CD4-positive, alpha-beta T cell treated with Interleukin-15 for 4 hours (primary cell): Measurements from ENCODE around the gene ICAM3.

Source experiments
- DNase-seq: peaks from one replicate; pipeline ENCODE4 v3.0.0-alpha.2; 2020; ENCODE audit warnings: low spot score

The ICAM3 gene

DNA sequence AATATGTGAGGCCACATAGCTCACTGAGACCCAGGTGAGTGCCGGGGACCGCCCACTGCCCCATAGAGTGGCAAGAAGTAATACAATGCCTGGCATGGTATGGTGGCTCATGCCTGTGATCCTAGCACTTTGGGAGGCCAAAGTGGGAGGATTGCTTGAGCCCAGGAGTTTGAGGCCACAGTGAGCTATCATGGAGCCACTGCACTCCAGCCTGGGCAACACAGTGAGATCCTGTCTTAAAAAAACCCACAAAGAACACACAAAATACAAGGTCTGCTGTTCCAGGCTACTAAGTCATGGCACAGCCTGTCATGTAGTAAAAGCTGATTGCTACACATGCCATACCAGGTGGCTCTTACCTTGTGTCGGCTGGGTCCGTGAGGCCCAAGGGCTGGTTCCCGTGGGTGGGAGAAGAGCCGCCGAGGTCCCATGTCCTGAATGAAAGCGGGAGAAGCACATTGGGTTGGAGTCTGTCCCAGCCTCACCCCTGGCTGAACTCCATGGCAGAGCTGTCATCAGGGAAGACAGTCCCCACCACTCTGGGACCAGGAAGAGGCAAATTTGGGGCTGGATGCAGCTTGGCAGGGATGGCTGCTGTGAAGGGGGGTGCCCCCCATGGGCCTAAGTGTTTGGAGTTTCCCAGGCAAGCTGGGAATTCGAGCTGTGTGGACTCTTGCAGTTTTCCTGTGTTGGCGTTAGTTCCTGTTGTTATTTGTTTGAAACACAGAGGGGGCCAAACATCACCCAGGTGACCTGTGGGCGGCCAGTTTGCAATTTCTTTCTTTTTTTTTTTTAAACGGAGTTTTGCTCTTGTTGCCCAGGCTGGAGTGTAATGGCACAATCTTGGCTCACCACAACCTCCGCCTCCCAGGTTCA is 20.4 kb downstream of the ICAM3 start:
- DNase-seq: no peak

DNA sequence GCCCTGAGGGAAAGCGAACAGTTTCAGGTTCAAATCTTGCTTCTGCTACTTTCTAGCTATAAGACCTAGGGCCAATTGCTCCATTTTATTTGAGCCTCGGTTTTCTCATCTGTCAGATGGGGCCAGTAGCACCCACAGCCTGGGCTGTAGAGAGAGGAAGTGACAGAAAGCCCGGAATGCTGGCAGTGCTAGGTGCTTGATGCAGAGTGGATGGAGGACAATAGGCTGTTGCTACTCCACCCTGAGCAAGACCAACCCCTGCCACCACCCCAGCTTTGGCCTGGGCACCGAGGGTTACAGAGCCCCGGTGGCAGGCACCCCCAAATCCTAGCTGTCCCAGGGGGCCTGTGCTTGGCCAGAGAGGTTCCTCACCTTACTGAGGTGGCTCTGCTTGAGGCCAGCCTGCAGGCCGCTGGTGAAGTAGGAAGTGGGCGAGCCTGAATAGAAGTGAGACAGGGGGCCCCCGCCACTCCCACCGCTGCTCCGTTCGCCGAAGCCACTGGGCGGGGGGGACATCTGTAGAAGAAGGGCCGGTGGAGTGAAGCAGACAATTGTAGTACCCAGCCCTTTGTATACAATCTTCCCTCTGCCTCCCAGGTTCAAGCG is 21.5 kb downstream of the ICAM3 start:
- DNase-seq: no peak

DNA sequence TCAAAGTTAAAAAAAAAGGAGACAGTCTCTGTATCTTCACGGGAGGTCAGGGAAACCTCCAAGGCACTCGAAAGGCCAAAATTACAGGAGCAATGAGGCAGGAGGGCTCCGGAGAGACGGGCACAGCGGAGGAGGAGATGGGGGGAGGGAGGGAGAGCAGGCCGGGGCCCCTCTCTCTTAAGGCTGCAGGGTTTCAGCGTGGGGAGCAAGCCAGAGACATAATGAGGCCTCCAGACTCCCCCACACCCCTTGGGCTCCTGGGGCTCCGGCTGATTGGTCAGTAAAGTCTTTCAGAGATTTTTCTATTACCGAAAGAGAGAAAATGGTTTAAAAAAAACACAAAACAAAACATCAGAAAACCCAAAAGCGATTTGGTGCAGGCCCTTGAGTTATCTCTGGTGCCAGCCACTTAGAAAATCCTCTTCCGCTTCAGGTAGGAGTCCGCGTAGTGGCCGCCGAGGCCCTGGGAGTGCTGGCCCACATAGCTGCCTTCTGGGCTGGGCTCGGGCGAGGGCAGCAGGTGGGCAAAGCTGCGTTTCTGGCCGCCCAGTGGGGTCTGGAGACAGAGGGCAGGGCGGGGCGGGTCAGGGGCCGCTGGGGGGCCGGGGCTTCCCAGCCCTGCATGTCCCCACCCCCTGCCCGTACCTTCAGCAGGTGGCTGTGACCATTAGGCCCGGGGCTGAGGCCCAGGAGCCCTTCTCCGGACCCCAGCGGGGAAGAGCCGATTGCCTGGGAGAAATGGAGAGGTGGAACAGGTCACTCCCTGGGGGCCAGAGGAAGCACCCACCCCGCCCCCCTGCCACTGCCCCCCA is 22.2 kb downstream of the ICAM3 start:
- no peak for DNase-seq

DNA sequence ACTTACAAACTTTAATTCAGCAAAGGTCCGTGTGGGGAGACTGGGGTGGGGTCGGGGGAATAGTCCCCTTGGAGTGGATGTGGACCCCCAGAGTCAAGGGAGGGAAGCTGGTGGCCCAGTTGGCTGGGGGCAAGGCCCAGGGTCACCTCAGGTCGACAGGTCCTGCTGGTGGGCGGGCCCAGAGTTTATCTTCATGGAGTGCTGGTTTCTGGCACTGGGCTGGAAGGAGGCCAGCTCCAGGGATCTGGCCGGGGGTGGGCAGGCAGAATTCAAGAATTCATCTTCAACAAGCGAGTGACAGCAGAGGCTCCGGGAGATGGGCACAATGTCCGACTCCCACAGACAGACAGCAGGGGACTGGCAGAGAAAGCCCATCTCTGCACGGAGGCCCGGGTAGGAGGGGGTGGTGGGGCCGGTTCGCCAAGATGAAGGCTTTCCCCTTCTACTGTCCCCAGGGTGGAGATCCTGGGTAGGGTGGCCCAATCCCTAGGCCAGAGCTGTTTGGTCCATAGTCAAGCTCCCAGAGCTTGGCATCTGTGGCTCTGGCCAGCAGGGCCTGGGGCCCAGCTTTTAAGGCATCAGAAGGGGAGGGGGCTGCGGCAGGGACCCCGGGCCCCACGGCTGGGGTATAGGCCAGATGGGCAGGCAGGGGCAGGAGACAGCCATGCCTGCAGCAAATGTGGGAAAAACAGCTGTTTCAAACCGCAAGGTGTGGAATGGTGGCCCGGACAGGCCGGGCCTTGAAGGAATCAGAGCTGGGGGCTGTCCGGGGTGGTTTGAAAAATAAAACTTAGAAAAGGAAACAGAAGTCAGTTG is 23.0 kb downstream of the ICAM3 start:
- DNase-seq: no peak

DNA sequence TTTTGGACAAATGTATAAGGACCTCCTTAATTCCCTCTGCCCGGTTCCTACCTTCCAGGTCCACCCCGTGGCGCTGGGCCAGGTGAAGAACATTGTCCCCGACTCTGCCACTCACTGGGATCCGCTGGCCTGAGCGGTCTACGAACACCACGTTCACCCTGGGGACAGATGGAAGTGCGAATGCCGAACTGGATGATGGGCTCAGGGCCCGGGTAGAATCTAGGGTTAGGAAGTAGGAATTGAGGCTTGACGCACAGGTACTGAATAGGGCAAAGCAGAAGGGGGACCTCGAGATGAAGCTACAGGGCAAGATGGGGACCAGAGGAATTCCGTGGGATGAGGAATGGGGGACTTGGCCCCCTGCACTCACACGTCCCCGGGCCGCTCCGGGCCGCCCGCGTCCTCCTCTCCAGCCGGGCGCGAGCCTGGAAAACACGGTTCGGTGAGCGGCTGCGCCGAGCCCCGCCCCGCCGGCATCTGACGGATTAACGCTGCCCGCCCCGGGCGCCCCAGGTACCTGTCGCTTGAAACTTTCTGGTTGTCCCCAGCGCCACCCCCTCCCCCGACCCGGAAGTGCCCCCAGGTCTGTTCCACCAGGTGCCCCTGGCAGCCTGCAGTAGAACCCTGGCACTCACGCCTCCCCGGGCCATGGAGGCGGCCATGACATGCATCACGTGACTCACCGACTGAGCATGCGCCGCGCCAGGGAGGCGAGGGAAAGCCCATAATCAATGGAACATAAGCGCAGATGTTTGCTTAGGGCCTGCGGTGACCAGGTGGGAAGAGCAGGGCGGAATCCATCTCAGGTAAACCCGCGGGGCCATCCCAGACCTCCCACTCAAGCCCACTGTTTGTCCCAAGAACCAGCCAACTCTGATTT is 23.8 kb downstream of the ICAM3 start, which contains the start of gene FDX2:
Gene FDX2 (minus strand): TSS at position 681 of the 880 bp plus-strand sequence. CDS start 19 bp downstream, at position 662.
- peak; percentile 92 for DNase-seq

DNA sequence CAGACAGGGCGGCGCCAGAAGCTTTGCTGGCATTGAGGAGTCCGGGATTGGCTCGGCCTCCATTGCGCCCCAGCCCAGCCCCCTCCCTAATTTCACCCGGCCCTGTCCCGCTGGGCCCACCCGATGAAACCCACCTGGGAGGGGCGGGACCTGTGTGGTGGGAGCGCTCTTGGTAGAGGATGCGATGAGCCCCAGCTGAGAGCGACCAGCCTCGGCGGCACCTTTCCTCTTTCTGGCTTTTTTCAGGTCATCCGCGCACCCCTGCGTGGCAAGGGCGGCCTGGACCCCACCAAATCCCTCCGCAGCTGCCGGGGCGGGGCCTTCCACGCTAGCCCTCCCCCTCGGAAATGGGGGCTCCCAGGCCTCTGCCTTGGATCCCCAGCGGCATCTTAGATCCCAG is 30.0 kb downstream of the ICAM3 start, which contains the start of gene ZGLP1:
Gene ZGLP1 (minus strand): TSS at position 393 of the 400 bp plus-strand sequence.
- no peak for DNase-seq

DNA sequence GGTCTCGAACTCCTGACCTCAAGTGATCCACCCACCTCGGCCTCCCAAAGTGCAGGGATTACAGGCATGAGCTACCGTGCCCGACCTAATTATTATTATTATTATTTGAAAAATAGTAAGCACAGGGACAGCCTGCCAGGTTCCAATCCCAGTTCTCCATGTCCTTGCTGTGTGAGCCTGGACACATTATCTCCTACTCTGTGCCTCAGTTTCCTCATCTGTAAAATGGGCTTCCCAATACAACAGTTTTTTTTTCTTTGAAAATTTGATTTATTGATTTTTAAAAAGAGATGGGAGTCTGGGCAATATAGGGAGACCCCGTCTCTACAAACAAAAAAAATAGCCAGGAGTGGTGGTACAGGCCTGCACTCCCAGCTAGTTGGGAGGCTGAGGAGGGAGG is 33.1 kb downstream of the ICAM3 start:
- DNase-seq: no peak

DNA sequence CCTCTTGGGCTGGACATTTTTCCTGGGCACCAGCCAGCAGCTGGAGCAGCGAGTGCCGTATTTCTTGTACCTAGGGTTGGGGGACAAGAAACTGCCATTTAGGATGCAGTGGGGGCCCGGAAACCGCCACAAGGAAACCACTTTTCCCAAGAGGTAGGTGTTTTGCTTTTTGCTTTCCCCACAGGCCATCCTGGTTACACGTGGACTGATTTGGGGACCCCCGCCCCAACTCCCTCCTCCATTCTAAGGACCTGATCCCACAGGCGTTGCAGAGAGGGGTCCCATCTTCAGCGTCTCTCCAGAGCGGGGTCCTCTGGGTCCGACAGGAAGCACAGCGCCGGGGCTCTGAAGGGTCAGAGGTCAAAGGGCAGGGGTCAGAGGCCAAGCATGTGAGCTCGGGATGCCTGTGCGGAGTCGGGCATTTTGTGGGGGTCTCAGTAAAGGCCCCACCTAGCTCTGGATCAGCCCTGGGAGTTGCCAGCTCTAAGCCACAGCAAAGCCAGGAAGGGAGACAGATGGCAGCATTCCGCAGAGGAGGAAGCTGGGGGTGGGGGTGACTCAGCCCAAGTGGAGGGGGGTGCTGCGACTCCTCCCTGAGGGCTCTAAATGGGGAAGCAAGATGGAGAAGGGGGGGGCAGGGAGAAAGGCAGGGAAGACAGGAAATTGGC is 34.2 kb downstream of the ICAM3 start:
- no peak for DNase-seq

DNA sequence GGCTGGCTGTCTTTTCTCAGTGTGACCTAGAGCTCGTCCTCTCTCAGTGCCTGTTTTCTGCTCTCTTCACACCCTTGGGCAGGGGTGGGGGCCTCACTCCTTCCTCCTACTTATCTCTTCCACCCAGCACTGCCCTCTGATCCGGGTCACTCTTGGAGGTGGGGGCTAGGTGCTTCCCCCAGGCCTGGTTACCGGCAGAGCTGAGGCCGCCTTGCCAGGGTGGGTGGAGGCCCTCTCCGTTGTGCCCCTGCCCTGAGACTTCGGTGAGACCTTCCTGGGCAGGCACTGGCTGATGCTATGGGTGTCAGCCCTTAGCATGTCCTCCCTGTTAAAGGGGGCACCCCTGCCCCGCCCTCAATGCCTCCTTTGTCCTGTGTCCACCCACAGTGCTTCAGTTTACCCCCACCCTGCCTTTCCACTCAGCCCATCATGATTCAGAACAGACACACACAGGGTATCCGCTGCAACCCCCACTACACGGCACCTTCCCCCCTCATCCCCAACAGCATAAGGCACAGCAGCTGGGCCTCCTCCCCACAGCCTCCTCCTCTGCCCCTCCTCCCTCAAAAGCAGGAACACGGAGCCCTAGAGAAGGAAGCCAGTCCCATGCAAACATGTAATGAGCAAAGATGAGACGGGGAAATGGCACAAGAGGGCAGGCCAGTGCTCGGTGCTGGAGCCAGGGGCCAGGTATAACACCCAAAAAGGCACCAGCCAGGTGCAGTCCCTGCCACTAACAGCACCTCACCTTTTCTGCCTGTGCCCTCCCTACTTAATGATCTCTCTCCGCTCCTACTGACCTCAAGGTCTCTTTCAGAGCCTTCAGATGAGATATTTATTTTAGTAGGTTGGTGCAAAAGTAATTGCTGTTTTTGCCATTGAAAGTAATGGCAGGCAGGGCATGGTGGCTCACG is 39.6 kb downstream of the ICAM3 start:
- DNase-seq: no peak

DNA sequence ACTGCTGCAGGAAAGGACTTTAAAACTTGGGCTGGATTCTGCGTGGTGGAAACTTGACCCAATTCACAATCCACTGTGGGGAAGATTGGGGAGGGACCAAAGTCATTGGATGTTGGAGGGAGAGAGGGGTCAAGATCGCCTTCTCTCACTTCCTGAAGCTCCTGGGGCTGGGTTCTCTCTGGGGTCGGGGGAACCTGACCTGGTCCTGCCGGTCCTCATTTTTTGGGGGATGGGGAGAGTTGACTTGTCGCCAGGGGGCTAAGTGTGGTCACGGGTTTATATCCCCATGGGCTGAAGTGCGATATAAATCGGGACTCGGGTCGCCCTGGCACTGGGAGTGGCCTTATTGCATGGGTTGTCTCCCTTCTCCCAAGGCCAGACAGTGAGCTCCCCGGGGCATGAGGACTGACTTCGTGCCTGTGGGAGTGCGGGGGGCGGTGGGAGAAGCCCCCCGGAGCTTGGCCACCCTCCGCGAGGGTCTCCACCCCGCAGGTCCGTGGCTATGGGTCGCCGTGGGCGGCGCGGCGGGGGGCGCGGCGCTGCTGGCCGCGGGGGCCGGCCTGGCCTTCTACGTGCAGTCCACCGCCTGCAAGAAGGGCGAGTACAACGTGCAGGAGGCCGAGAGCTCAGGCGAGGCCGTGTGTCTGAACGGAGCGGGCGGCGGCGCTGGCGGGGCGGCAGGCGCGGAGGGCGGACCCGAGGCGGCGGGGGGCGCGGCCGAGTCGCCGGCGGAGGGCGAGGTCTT is 43.4 kb downstream of the ICAM3 start:
- DNase-seq: no peak

DNA sequence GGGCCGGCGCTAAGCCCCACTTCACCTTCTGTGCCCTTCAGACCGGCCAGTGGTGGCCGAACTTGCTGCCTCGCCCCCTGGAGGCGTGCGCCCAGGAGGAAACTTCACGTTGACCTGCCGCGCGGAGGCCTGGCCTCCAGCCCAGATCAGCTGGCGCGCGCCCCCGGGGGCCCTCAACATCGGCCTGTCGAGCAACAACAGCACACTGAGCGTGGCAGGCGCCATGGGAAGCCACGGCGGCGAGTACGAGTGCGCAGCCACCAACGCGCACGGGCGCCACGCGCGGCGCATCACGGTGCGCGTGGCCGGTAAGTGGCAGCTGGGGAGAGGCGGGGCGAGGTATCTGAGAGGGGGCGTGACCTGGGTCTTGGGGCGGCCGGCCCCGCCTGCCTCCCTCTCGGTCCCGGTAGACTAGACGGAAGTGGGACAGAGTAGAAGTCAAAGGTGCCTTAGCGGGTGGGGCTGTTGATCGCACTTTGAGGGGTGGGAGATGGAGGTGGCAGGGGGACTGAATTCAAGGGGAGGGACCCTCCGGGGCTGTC is 44.0 kb downstream of the ICAM3 start:
- peak; percentile 75 for DNase-seq

DNA sequence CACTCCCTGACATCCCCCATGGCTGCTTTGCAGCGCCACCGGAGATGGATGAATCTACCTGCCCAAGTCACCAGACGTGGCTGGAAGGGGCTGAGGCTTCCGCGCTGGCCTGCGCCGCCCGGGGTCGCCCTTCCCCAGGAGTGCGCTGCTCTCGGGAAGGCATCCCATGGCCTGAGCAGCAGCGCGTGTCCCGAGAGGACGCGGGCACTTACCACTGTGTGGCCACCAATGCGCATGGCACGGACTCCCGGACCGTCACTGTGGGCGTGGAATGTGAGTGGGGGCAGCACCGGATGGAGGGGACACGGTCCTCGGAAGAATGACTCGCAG is 45.1 kb downstream of the ICAM3 start:
- DNase-seq: no peak

DNA sequence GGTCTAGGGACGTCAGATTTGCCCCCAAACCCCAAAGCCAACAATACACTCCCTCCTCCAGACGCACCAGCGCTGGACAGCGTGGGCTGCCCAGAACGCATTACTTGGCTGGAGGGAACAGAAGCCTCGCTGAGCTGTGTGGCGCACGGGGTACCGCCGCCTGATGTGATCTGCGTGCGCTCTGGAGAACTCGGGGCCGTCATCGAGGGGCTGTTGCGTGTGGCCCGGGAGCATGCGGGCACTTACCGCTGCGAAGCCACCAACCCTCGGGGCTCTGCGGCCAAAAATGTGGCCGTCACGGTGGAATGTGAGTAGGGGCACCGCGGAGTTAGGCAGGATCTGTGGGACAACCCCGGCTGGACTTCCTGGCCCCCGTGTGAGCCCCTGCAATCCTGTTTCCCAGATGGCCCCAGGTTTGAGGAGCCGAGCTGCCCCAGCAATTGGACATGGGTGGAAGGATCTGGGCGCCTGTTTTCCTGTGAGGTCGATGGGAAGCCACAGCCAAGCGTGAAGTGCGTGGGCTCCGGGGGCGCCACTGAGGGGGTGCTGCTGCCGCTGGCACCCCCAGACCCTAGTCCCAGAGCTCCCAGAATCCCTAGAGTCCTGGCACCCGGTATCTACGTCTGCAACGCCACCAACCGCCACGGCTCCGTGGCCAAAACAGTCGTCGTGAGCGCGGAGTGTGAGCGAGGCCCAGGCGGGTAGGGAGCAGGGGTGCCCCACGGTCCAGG is 45.6 kb downstream of the ICAM3 start:
- no peak for DNase-seq

DNA sequence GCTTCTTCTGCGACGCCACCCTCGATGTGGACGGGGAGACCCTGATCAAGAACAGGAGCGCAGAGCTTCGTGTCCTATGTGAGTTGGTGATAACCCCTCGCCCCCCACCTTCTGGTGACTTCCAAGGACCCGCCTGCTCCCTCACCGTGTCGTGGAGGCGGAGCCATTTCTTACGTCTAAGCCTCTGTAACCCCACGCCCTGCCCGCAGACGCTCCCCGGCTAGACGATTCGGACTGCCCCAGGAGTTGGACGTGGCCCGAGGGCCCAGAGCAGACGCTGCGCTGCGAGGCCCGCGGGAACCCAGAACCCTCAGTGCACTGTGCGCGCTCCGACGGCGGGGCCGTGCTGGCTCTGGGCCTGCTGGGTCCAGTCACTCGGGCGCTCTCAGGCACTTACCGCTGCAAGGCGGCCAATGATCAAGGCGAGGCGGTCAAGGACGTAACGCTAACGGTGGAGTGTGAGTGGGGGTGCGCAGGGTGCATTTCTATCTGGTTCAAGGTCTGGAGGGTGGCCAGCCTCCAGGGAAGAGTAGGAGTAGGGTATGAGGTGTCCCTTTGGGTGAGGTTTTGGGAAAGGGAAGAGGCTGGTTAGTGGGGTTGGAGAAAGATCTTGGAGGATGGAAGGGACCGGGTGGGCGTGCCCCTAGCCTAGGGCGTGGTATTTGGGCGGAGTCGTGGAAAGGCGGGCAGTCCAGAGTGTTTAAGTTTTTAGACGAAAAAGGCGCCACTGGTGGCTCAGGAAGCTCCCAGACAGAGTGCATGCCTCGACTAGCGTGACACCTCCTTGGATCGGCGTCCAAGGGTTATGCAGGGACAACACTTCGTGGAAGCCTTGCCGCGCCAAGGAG is 46.4 kb downstream of the ICAM3 start:
- no peak for DNase-seq

DNA sequence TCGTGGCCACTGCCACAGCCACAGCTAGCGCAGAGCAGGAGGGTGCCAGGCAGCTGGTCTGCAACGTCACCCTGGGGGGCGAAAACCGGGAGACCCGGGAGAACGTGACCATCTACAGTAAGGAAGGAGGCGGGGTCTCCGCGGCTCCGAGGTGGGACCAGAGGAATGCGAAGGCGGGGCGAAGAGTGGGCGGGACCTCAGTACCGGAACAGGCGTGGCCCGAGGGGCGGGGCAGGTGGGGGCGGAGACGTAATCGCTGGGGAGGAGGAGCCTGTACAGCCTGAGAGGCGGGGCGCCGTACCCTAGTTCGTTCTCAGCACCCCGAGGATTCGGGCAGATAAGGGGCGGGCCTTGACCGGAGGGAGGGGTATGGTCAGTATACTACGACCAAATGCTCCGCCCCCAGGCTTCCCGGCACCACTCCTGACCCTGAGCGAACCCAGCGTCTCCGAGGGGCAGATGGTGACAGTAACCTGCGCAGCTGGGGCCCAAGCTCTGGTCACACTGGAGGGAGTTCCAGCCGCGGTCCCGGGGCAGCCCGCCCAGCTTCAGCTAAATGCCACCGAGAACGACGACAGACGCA is 47.1 kb downstream of the ICAM3 start:
- peak; percentile 58 for DNase-seq

DNA sequence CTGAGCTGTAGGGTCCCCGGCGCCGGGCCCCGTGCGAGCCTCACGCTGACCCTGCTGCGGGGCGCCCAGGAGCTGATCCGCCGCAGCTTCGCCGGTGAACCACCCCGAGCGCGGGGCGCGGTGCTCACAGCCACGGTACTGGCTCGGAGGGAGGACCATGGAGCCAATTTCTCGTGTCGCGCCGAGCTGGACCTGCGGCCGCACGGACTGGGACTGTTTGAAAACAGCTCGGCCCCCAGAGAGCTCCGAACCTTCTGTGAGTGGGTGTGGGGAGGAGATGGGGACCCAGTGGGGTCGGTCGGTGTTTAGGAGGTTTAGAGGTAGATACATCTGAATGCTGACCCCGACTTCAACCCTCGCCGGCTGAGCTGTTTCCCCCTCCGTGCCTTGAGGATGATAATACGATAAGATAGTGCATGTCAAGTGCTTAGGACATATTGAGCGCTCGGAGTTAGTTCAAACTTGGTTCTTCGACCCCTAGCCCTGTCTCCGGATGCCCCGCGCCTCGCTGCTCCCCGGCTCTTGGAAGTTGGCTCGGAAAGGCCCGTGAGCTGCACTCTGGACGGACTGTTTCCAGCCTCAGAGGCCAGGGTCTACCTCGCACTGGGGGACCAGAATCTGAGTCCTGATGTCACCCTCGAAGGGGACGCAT is 47.7 kb downstream of the ICAM3 start:
- DNase-seq: no peak
